ENCODE results near the gene SDCBP2.

DNA sequence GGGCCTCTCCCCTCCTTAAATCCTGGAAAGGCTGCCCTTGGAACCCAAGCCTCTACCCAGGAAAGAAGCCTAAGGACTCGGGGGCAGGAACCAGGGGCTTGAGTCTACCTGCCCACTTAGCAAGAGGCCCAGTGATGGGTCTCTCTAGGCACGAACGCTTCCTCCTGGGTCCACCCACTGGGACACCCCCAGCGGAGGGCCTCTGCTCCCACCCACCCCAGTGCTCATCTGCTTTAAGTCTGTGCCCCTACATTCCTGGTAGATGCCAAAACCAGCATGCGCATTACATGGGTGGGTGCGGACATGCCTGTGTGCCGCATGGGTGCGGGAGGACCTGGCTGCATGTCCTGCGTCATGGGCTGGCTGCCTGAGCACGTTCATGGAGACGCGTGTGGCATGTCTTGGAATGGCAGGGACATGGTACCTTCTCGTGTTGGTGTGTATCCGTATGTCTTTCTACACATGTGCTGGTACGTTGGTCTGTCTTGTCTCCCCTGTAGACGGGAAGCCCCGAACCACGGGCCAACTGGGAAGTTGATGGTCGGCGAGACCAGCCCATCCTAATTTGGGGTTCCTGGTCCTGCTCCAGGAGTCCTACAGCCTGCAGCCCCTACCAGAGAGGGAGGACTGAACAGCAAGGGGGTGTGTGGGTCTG lies 33.5 kb downstream of the SDCBP2 start:
- TF ChIP-seq RAD21 (IDR thresholded peaks at IDR 0.05 in 1 of 2, conservative IDR thresholded peaks at IDR 0.05 in 1 of 2; ENCODE audit: low read depth in 2 of 2, low read length in 2 of 2) (no peak), POLR2AphosphoS5 (IDR thresholded peaks at IDR 0.05; ENCODE audit: low read depth, low read length) (no peak), JUND (IDR thresholded peaks at IDR 0.05; ENCODE audit: low read length) (no peak), CREB1 (IDR thresholded peaks at IDR 0.05) (no peak)
- TF ChIP-seq, protein P1, sequence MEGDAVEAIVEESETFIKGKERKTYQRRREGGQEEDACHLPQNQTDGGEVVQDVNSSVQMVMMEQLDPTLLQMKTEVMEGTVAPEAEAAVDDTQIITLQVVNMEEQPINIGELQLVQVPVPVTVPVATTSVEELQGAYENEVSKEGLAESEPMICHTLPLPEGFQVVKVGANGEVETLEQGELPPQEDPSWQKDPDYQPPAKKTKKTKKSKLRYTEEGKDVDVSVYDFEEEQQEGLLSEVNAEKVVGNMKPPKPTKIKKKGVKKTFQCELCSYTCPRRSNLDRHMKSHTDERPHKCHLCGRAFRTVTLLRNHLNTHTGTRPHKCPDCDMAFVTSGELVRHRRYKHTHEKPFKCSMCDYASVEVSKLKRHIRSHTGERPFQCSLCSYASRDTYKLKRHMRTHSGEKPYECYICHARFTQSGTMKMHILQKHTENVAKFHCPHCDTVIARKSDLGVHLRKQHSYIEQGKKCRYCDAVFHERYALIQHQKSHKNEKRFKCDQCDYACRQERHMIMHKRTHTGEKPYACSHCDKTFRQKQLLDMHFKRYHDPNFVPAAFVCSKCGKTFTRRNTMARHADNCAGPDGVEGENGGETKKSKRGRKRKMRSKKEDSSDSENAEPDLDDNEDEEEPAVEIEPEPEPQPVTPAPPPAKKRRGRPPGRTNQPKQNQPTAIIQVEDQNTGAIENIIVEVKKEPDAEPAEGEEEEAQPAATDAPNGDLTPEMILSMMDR (IDR thresholded peaks at IDR 0.05; ENCODE audit: control extremely low read depth in 1 of 3, insufficient read depth in 1 of 3, low read depth in 1 of 3, low read length in 3 of 3) = no peak

All from H1 (cell line).